ENCODE results near the gene ACSF2. TPM values are rescaled to one million over a fixed set of nuclear protein-coding genes. Genes with fewer than 3 reads are reported as not detected.

Gene ACSF2
- total and polyA plus RNA-seq, 2 of the 13 experiments (the other 11 are each of a cell fraction or from before 2014, with no cell fraction given): 87.3 to 109 TPM

GRCh38 chr17:50482516-50482915 is 56.5 kb downstream of the ACSF2 start (continued):
- peak; percentile 18; the same call in 1 of the 2 replicates for TF ChIP-seq ZNF350 (CRISPR knock-in tag; IDR thresholded peaks at IDR 0.05; ENCODE audit: borderline replicate concordance, low read depth)
- peak; percentile 37; the same call in 1 of the 2 replicates for TF ChIP-seq PHF8 (CRISPR knock-in tag; IDR thresholded peaks at IDR 0.05)
- TF ChIP-seq ZNF143 (CRISPR knock-in tag; IDR thresholded peaks at IDR 0.05): no peak
- TF ChIP-seq ZNF660 (CRISPR knock-in tag; IDR thresholded peaks at IDR 0.05; ENCODE audit: borderline replicate concordance, low read depth): no peak
- peak; percentile 92 for TF ChIP-seq SMAD3 (CRISPR knock-in tag; IDR thresholded peaks at IDR 0.05)
- TF ChIP-seq CENPT (CRISPR knock-in tag; IDR thresholded peaks at IDR 0.05; ENCODE audit: low read depth): no peak
- TF ChIP-seq GTF3A (CRISPR knock-in tag; conservative IDR thresholded peaks at IDR 0.05): no peak
- TF ChIP-seq XBP1 (CRISPR knock-in tag; IDR thresholded peaks at IDR 0.05): no peak
- TF ChIP-seq, protein P1, sequence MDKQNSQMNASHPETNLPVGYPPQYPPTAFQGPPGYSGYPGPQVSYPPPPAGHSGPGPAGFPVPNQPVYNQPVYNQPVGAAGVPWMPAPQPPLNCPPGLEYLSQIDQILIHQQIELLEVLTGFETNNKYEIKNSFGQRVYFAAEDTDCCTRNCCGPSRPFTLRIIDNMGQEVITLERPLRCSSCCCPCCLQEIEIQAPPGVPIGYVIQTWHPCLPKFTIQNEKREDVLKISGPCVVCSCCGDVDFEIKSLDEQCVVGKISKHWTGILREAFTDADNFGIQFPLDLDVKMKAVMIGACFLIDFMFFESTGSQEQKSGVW (CRISPR knock-in tag; IDR thresholded peaks at IDR 0.05; ENCODE audit: borderline replicate concordance): no peak
- peak; percentile 69; the same call in 1 of the 2 replicates for TF ChIP-seq PPARG (CRISPR knock-in tag; conservative IDR thresholded peaks at IDR 0.05)
- TF ChIP-seq ZBTB7A (CRISPR knock-in tag; IDR thresholded peaks at IDR 0.05): no peak
- TF ChIP-seq ZNF703 (CRISPR knock-in tag; IDR thresholded peaks at IDR 0.05; ENCODE audit: borderline replicate concordance): no peak
- no peak for TF ChIP-seq PAX8 (CRISPR knock-in tag; IDR thresholded peaks at IDR 0.05; ENCODE audit: borderline replicate concordance)
- TF ChIP-seq ZNF318 (CRISPR knock-in tag; IDR thresholded peaks at IDR 0.05): no peak
- 0 out of 2 replicates have a peak, but pooled peaks have one; percentile 54 for TF ChIP-seq KMT2B (CRISPR knock-in tag; IDR thresholded peaks at IDR 0.05)
- no peak for TF ChIP-seq SUZ12 (IDR thresholded peaks at IDR 0.05; ENCODE audit: low read depth, low read length)
- no peak for TF ChIP-seq DNMT3B (CRISPR knock-in tag; conservative IDR thresholded peaks at IDR 0.05)
- TF ChIP-seq ZNF335 (CRISPR knock-in tag; IDR thresholded peaks at IDR 0.05): peak; percentile 75; the same call in 1 of the 2 replicates
- peak; percentile 68 for TF ChIP-seq ZNF614 (CRISPR knock-in tag; IDR thresholded peaks at IDR 0.05; ENCODE audit: borderline replicate concordance)
- no peak for TF ChIP-seq ZNF691 (CRISPR knock-in tag; IDR thresholded peaks at IDR 0.05; ENCODE audit: borderline replicate concordance, low read depth)
- TF ChIP-seq KLF9 (CRISPR knock-in tag; IDR thresholded peaks at IDR 0.05; ENCODE audit: low read depth): no peak
- TF ChIP-seq RBM39 (IDR thresholded peaks at IDR 0.05; ENCODE audit: low read depth, low read length, poor library complexity, severe bottlenecking): no peak
- no peak for TF ChIP-seq NPAS2 (CRISPR knock-in tag; IDR thresholded peaks at IDR 0.05; ENCODE audit: borderline replicate concordance)

Data from HepG2 (cell line).